ENCODE results near the gene AVL9. TPM values are rescaled to one million over a fixed set of nuclear protein-coding genes. Genes with fewer than 3 reads are reported as not detected.

Gene AVL9
- total and polyA plus RNA-seq, 2 donors (not counting 1 experiment from before 2014, with no cell fraction given), result 16.7 to 52.4 TPM

- TF ChIP-seq EZH2 (IDR thresholded peaks at IDR 0.05; ENCODE audit: low read length, missing control alignments), result no peak
- TF ChIP-seq CTCF (conservative IDR thresholded peaks at IDR 0.05 in 1 of 2, IDR thresholded peaks at IDR 0.05 in 1 of 2; ENCODE audit: low read depth in 1 of 2, low read length in 2 of 2), result no peak
- H3K36me3 ChIP-seq (ENCODE audit: control insufficient read depth, insufficient read depth, low read length), result no peaks in the 10 kb centered on the region
- H3K27ac ChIP-seq (ENCODE audit: insufficient read depth, low read length), result no peak overlapping the region
- no peak for DNase-seq (ENCODE audit: low read depth in 2 of 2)
- H3K4me2 ChIP-seq (ENCODE audit: extremely low read depth, insufficient read depth, low read length), result no peak overlapping the region
- no peaks in the 10 kb centered on the region for H3K27me3 ChIP-seq (ENCODE audit: control insufficient read depth, insufficient read depth, low read length)
- H2AFZ ChIP-seq (ENCODE audit: low read length), result no peak overlapping the region
- H3K9me3 ChIP-seq (ENCODE audit: control insufficient read depth, insufficient read depth, low read depth, low read length), result no peaks in the 10 kb centered on the region
- no peak overlapping the region for H3K9ac ChIP-seq (ENCODE audit: insufficient read depth, low read length)
- H3K79me2 ChIP-seq (ENCODE audit: control insufficient read depth, insufficient read depth, low read length), result peaks cover 55% of the 10 kb centered on the region
- H4K20me1 ChIP-seq (ENCODE audit: control insufficient read depth, extremely low read depth, insufficient read depth, low read length), result no peaks in the 10 kb centered on the region
- no peaks in the 10 kb centered on the region for H3K4me1 ChIP-seq (ENCODE audit: control insufficient read depth, extremely low read depth, insufficient read depth, low read length)
- no peak overlapping the region for H3K4me3 ChIP-seq (replicated peaks in 1 of 4; ENCODE audit: control extremely low read depth in 1 of 4, insufficient read depth in 1 of 4, low read depth in 3 of 4, low read length in 4 of 4)
Observed at GRCh38 chr7:32513210-32513609, 17.9 kb downstream of the AVL9 start.

- no peak overlapping the region for H3K9ac ChIP-seq (ENCODE audit: insufficient read depth, low read length)
- no peak overlapping the region for H3K4me3 ChIP-seq (replicated peaks in 1 of 4; ENCODE audit: control extremely low read depth in 1 of 4, insufficient read depth in 1 of 4, low read depth in 3 of 4, low read length in 4 of 4)
- H2AFZ ChIP-seq (ENCODE audit: low read length), result no peak overlapping the region
- no peaks in the 10 kb centered on the region for H4K20me1 ChIP-seq (ENCODE audit: control insufficient read depth, extremely low read depth, insufficient read depth, low read length)
- no peaks in the 10 kb centered on the region for H3K9me3 ChIP-seq (ENCODE audit: control insufficient read depth, insufficient read depth, low read depth, low read length)
- TF ChIP-seq CTCF (conservative IDR thresholded peaks at IDR 0.05 in 1 of 2, IDR thresholded peaks at IDR 0.05 in 1 of 2; ENCODE audit: low read depth in 1 of 2, low read length in 2 of 2), result no peak
- no peak overlapping the region for H3K27ac ChIP-seq (ENCODE audit: insufficient read depth, low read length)
- peak in 1 of 2 donors; percentile 76 for DNase-seq (ENCODE audit: low read depth in 2 of 2)
- no peaks in the 10 kb centered on the region for H3K4me1 ChIP-seq (ENCODE audit: control insufficient read depth, extremely low read depth, insufficient read depth, low read length)
- H3K36me3 ChIP-seq (ENCODE audit: control insufficient read depth, insufficient read depth, low read length), result no peaks in the 10 kb centered on the region
- no peak overlapping the region for H3K4me2 ChIP-seq (ENCODE audit: extremely low read depth, insufficient read depth, low read length)
- no peaks in the 10 kb centered on the region for H3K27me3 ChIP-seq (ENCODE audit: control insufficient read depth, insufficient read depth, low read length)
- H3K79me2 ChIP-seq (ENCODE audit: control insufficient read depth, insufficient read depth, low read length), result peaks cover 44% of the 10 kb centered on the region
Observed at GRCh38 chr7:32515890-32516550, 20.7 kb downstream of the AVL9 start.

DNA sequence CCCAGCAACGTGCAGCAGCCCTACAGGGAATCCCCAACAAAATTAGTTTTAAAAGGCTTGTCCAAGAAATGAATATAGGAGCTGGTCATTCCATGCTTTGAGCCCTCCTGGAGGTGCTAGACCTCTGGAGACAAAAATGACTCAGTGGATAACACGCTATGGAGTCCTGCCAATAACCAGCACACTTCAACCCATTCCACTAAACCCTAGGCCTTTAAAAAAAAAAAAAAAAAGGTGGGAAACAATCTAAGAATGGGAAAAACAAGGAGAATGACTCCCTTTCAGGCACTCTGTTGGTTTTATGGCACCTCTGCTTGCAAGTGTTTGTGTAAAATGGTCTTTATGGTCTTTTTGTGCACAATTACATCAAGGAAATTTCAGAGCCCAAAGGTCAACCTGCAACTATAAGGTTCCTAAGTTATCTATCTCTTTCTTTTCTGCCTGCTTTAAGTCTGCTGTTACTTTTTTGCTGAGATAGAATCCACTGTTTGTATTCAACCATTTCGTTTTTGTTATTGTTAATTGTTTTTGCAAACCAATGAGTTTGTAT is 21.3 kb downstream of the AVL9 start:
- peaks cover 39% of the 10 kb centered on the region for H3K79me2 ChIP-seq (ENCODE audit: control insufficient read depth, insufficient read depth, low read length)
- no peaks in the 10 kb centered on the region for H4K20me1 ChIP-seq (ENCODE audit: control insufficient read depth, extremely low read depth, insufficient read depth, low read length)
- no peaks in the 10 kb centered on the region for H3K9me3 ChIP-seq (ENCODE audit: control insufficient read depth, insufficient read depth, low read depth, low read length)
- H3K9ac ChIP-seq (ENCODE audit: insufficient read depth, low read length), result no peak overlapping the region
- H3K4me2 ChIP-seq (ENCODE audit: extremely low read depth, insufficient read depth, low read length), result no peak overlapping the region
- H3K27me3 ChIP-seq (ENCODE audit: control insufficient read depth, insufficient read depth, low read length), result no peaks in the 10 kb centered on the region
- no peaks in the 10 kb centered on the region for H3K4me1 ChIP-seq (ENCODE audit: control insufficient read depth, extremely low read depth, insufficient read depth, low read length)
- H2AFZ ChIP-seq (ENCODE audit: low read length), result no peak overlapping the region
- H3K27ac ChIP-seq (ENCODE audit: insufficient read depth, low read length), result no peak overlapping the region
- DNase-seq (ENCODE audit: low read depth in 2 of 2), result peak in 1 of 2 donors; percentile 69
- no peak overlapping the region for H3K4me3 ChIP-seq (replicated peaks in 1 of 4; ENCODE audit: control extremely low read depth in 1 of 4, insufficient read depth in 1 of 4, low read depth in 3 of 4, low read length in 4 of 4)
- TF ChIP-seq CTCF (conservative IDR thresholded peaks at IDR 0.05 in 1 of 2, IDR thresholded peaks at IDR 0.05 in 1 of 2; ENCODE audit: low read depth in 1 of 2, low read length in 2 of 2) (no peak), EZH2 (IDR thresholded peaks at IDR 0.05; ENCODE audit: low read length, missing control alignments) (no peak)
- H3K36me3 ChIP-seq (ENCODE audit: control insufficient read depth, insufficient read depth, low read length), result no peaks in the 10 kb centered on the region

Data from fibroblast of lung (primary cell).